H1 (cell line): ENCODE data around the gene GABPB2. TPM values are rescaled to one million over a fixed set of nuclear protein-coding genes. Genes with fewer than 3 reads are reported as not detected.

ENCODE experiments used
- CTCF ChIA-PET: fragments of 300-600 bp; sonication (Branson Sonifier 250); formaldehyde crosslinking; loops from one replicate; lab custom pipeline; 2021; ENCODE audit not compliant: partially characterized antibody; lab: Charles Lee
- POLR2A ChIA-PET: fragments of 300-600 bp; sonication (Branson Sonifier 250); formaldehyde crosslinking; loops from one replicate; lab custom pipeline; 2021; ENCODE audit warnings: inconsistent platforms; ENCODE audit not compliant: partially characterized antibody; lab: Charles Lee
- DNase-seq, 2 experiments: peaks; one replicate each; pipeline versions ENCODE4 v3.0.0 to v3.0.0-alpha.2; 2010 to 2022; ENCODE audit warnings: low spot score in 2 of 2, low read depth in 1 of 2, mixed read lengths in 1 of 2
- FAIRE-seq: peaks from 2 replicates; lab custom pipeline; 2011; peaks lifted over from hg19 to GRCh38; lab: Jason Lieb, UNC
- H2AFZ ChIP-seq: 2 replicates; pipeline ENCODE4 v1.8.1; 2012; ENCODE audit warnings: low read length, inconsistent platforms
- H2AK5ac ChIP-seq: 2 replicates; pipeline ENCODE4 v1.6.1; 2013; ENCODE audit warnings: low read depth, low read length
- H2BK120ac ChIP-seq: replicated peaks from 2 replicates; pipeline ENCODE3; 2013; ENCODE audit warnings: low read depth, low read length, inconsistent platforms
- H2BK12ac ChIP-seq: 2 replicates; pipeline ENCODE4 v1.6.1; 2013; ENCODE audit warnings: low read depth, low read length
- H2BK15ac ChIP-seq: 2 replicates; pipeline ENCODE4 v1.6.1; 2013; ENCODE audit warnings: low read length
- H2BK20ac ChIP-seq: 2 replicates; pipeline ENCODE4 v1.6.1; 2013; ENCODE audit warnings: low read length
- H2BK5ac ChIP-seq: 2 replicates; pipeline ENCODE4 v1.6.1; 2013; ENCODE audit warnings: low read depth, low read length
- H3K14ac ChIP-seq: 2 replicates; pipeline ENCODE4 v1.6.1; 2013; ENCODE audit warnings: inconsistent platforms; ENCODE audit not compliant: insufficient read length
- H3K18ac ChIP-seq: 2 replicates; pipeline ENCODE4 v1.6.1; 2013; ENCODE audit warnings: low read length; ENCODE audit errors: extremely low read depth
- H3K23ac ChIP-seq: 2 replicates; pipeline ENCODE4 v1.6.1; 2013; ENCODE audit warnings: inconsistent platforms; ENCODE audit not compliant: insufficient read length
- H3K23me2 ChIP-seq: 2 replicates; pipeline ENCODE4 v1.6.1; 2013; ENCODE audit warnings: low read depth, low read length
- H3K27ac ChIP-seq: 2 replicates; pipeline ENCODE4 v1.6.1; 2011; ENCODE audit warnings: low read depth, low read length, inconsistent platforms
- H3K27me3 ChIP-seq, 4 experiments: replicated peaks in 1 of 4; 1 replicate in 1 of 4; 2 replicates in 3 of 4; pipeline versions ENCODE4 v1.6.1 to v1.8.1; 2011 to 2013; ENCODE audit warnings: low read length in 3 of 4, mild to moderate bottlenecking in 3 of 4, inconsistent platforms in 2 of 4, mixed read lengths in 2 of 4, moderate library complexity in 1 of 4; ENCODE audit not compliant: control insufficient read depth in 3 of 4, insufficient read depth in 3 of 4; ENCODE audit errors: extremely low read depth in 1 of 4
- H3K36me3 ChIP-seq, 4 experiments: 2 replicates each; pipeline versions ENCODE4 v1.6.1 to v1.8.1; 2011 to 2013; ENCODE audit warnings: mild to moderate bottlenecking in 4 of 4, low read length in 3 of 4, moderate library complexity in 2 of 4, control low read depth in 1 of 4, inconsistent platforms in 1 of 4; ENCODE audit not compliant: insufficient read depth in 4 of 4, control insufficient read depth in 2 of 4
- H3K4ac ChIP-seq: replicated peaks from 2 replicates; pipeline ENCODE3; 2013; ENCODE audit warnings: low read length, low read depth, mixed read lengths, inconsistent platforms; ENCODE audit not compliant: insufficient read length
- H3K4me1 ChIP-seq, 4 experiments: replicated peaks in 1 of 4; 1 replicate in 1 of 4; 2 replicates in 3 of 4; pipeline versions ENCODE4 v1.6.1 to v1.8.1; 2011 to 2013; ENCODE audit warnings: low read length in 3 of 4, inconsistent platforms in 2 of 4, mixed read lengths in 1 of 4; ENCODE audit not compliant: insufficient read depth in 4 of 4, control insufficient read depth in 3 of 4
- H3K4me2 ChIP-seq, 2 experiments: 2 replicates each; pipeline versions ENCODE4 v1.6.1 to v1.8.1; 2011 to 2013; ENCODE audit warnings: low read depth in 2 of 2, low read length in 2 of 2, control low read depth in 1 of 2, inconsistent platforms in 1 of 2, mild to moderate bottlenecking in 1 of 2; ENCODE audit not compliant: insufficient read depth in 1 of 2
- H3K4me3 ChIP-seq, 4 experiments: fragments of 200-600, 300-600 bp in 1 of 4; sonication (generic), shearing (Covaris generic), sonication (Bioruptor Twin) in 1 of 4; 2 replicates each; pipeline versions ENCODE4 v1.5.1 to v1.8.1; 2011 to 2016; ENCODE audit warnings: low read length in 4 of 4, low read depth in 3 of 4, control low read depth in 2 of 4, inconsistent platforms in 2 of 4, mild to moderate bottlenecking in 2 of 4, mixed read lengths in 1 of 4, moderate library complexity in 1 of 4; ENCODE audit not compliant: insufficient read depth in 2 of 4; ENCODE audit errors: extremely low read depth in 1 of 4
- H3K56ac ChIP-seq: replicated peaks from 2 replicates; pipeline ENCODE3; 2013; ENCODE audit warnings: low read depth, mild to moderate bottlenecking, mixed read lengths, low read length, inconsistent platforms; ENCODE audit not compliant: insufficient read length
- H3K79me1 ChIP-seq: 2 replicates; pipeline ENCODE4 v1.6.1; 2013; ENCODE audit warnings: low read depth, low read length, control low read depth
- H3K79me2 ChIP-seq, 2 experiments: 2 replicates each; pipeline versions ENCODE4 v1.6.1 to v1.8.1; 2012 to 2013; ENCODE audit warnings: low read length in 2 of 2, mild to moderate bottlenecking in 2 of 2, inconsistent platforms in 1 of 2; ENCODE audit not compliant: insufficient read depth in 2 of 2, control insufficient read depth in 1 of 2
- H3K9ac ChIP-seq, 4 experiments: replicated peaks in 1 of 4; 1 replicate in 1 of 4; 2 replicates in 3 of 4; pipeline versions ENCODE4 v1.6.1 to v1.8.1; 2011 to 2013; ENCODE audit warnings: low read depth in 3 of 4, low read length in 3 of 4, control low read depth in 2 of 4, mild to moderate bottlenecking in 2 of 4, moderate library complexity in 2 of 4, inconsistent platforms in 1 of 4; ENCODE audit errors: extremely low read depth in 1 of 4
- H3K9me3 ChIP-seq, 2 experiments: 2 replicates each; pipeline versions ENCODE4 v1.6.1 to v1.8.1; 2012 to 2013; ENCODE audit warnings: mild to moderate bottlenecking in 2 of 2, moderate library complexity in 2 of 2, control low read depth in 1 of 2, inconsistent platforms in 1 of 2, low read depth in 1 of 2, low read length in 1 of 2, mixed read lengths in 1 of 2; ENCODE audit not compliant: insufficient read depth in 2 of 2
- H4K20me1 ChIP-seq, 2 experiments: replicated peaks in 1 of 2; 2 replicates each; pipeline versions ENCODE3 to v1.8.1; 2011 to 2013; ENCODE audit warnings: inconsistent platforms in 2 of 2, low read length in 2 of 2, mild to moderate bottlenecking in 1 of 2; ENCODE audit not compliant: insufficient read depth in 2 of 2, control insufficient read depth in 1 of 2
- H4K5ac ChIP-seq: 2 replicates; pipeline ENCODE4 v1.6.1; 2013; ENCODE audit warnings: low read length, low read depth, mixed read lengths, inconsistent platforms; ENCODE audit not compliant: insufficient read length
- H4K8ac ChIP-seq: 2 replicates; pipeline ENCODE4 v1.8.0; 2013; ENCODE audit warnings: mild to moderate bottlenecking, moderate library complexity, low read length, inconsistent platforms; ENCODE audit not compliant: insufficient read depth; ENCODE audit errors: extremely low read depth
- H4K91ac ChIP-seq: replicated peaks from 2 replicates; pipeline ENCODE3; 2013; ENCODE audit warnings: low read length, mixed read lengths, inconsistent platforms; ENCODE audit not compliant: insufficient read length
- BCL11A ChIP-seq, 2 experiments: IDR thresholded peaks; one replicate each; pipeline ENCODE4 v1.6.1; 2011; ENCODE audit warnings: low read depth in 2 of 2, low read length in 2 of 2, mild to moderate bottlenecking in 2 of 2
- BRCA1 ChIP-seq: IDR thresholded peaks from 2 replicates; pipeline ENCODE4 v1.6.1; 2012; ENCODE audit warnings: low read depth, low read length, improper control_type of control experiment
- CBX5 ChIP-seq: fragments of 300-800, 300-1000 bp; sonication (generic); IDR thresholded peaks from 2 replicates; pipeline ENCODE4 v1.7.1; 2016; ENCODE audit warnings: antibody characterized with exemption, low read length, low read depth
- CEBPB ChIP-seq: IDR thresholded peaks from 2 replicates; pipeline ENCODE4 v1.6.1; 2012; ENCODE audit warnings: low read depth, low read length
- CHD2 ChIP-seq: IDR thresholded peaks from 2 replicates; pipeline ENCODE4 v1.6.1; 2012; ENCODE audit warnings: low read length, improper control_type of control experiment
- CTBP2 ChIP-seq: IDR thresholded peaks from 2 replicates; pipeline ENCODE4 v1.7.0; 2011; ENCODE audit warnings: borderline replicate concordance, mild to moderate bottlenecking, moderate library complexity, mixed read lengths, low read length; ENCODE audit not compliant: insufficient read depth, insufficient read length
- EGR1 ChIP-seq: IDR thresholded peaks from 2 replicates; pipeline ENCODE4 v1.6.1; 2011; ENCODE audit warnings: low read depth, low read length, borderline replicate concordance
- JUND ChIP-seq: IDR thresholded peaks from 2 replicates; pipeline ENCODE4 v1.6.1; 2011; ENCODE audit warnings: mild to moderate bottlenecking, improper control_type of control experiment, low read length
- PHF8 ChIP-seq: fragments of 200-600 bp; sonication (generic); conservative IDR thresholded peaks from 2 replicates; pipeline ENCODE4 v1.7.1; 2012; ENCODE audit warnings: low read depth, mild to moderate bottlenecking, inconsistent platforms, low read length, moderate library complexity
- POU5F1 ChIP-seq: IDR thresholded peaks from 2 replicates; pipeline ENCODE4 v1.6.1; 2011; ENCODE audit warnings: low read depth, mild to moderate bottlenecking, low read length, moderate library complexity
- RFX5 ChIP-seq: IDR thresholded peaks from 2 replicates; pipeline ENCODE4 v1.6.1; 2011; ENCODE audit warnings: low read depth, low read length, improper control_type of control experiment, borderline replicate concordance
- SP1 ChIP-seq: IDR thresholded peaks from 2 replicates; pipeline ENCODE4 v1.6.1; 2011; ENCODE audit warnings: low read depth, low read length
- TEAD4 ChIP-seq: IDR thresholded peaks from 2 replicates; pipeline ENCODE4 v1.6.1; 2012; ENCODE audit warnings: low read depth, low read length, inconsistent platforms, mixed read lengths
- WGBS, 2 experiments: shearing (Covaris generic) in 1 of 2; methylation state at CpG; one replicate each; pipeline versions ENCODE4 v1.1.6 to v1.1.7; 2013 to 2015; ENCODE audit warnings: low lambda C conversion rate in 2 of 2, mixed read lengths in 2 of 2, inconsistent platforms in 1 of 2, low coverage in 1 of 2, missing lambda C conversion rate in 1 of 2; ENCODE audit not compliant: insufficient replicate concordance in 2 of 2, insufficient coverage in 1 of 2, insufficient read length in 1 of 2; ENCODE audit errors: extremely low coverage in 1 of 2, missing lambda C conversion rate in 1 of 2; 5-methylcytosine and 5-hydroxymethylcytosine counted together
- polyA plus RNA-seq, 7 experiments: library from polyadenylated mRNA; depleted of rRNA in 3 of 7; stranded (reverse) in 5 of 7; unstranded in 2 of 7; fragments of >200 nt in 5 of 7; fragments of 200-250 nt in 2 of 7; gene quantifications; 1 replicate in 5 of 7; 2 replicates in 1 of 7; 4 replicates in 1 of 7; pipeline versions ENCODE4 v1.2.1 to v1.2.3, GENCODE V29; 2011 to 2013; ENCODE audit warnings: missing spikeins in 2 of 7, mixed read lengths in 2 of 7
- total RNA-seq: library from RNA; stranded (reverse); fragmentation: NEBNext Ultra II Directional; extraction: Animal tissue kit (Norgen Biotek cat#: 25700); gene quantifications from 2 replicates; pipeline ENCODE4 v1.2.1, GENCODE V29; 2021
- TF ChIP-seq, protein P1 (sequence below): IDR thresholded peaks from 2 replicates; pipeline ENCODE4 v1.6.1; 2011; ENCODE audit warnings: low read length, improper control_type of control experiment

GABPB2 gene
- total and polyA plus RNA-seq, 2 of the 8 experiments (the other 6 are each of a cell fraction or from before 2014, with no cell fraction given): 1.8 to 2.4 TPM

DNA sequence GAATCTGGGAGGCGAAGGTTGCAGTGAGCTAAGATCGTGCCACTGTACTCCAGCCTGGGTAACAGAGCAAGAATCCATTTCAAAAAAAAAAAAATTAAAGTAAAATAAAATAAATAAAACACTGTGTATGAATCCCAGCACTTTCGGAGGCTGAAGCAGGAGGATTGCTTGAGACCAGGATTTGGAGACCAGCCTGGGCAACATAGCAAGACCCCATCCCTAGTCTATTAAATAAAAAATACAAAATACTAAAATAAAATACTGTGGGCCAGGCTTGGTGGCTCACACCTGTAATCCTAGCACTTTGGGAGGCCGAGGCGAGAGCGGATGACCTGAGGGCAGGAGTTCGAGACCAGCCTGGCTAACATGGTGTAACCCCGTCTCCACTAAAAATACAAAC is 38.4 kb upstream of the GABPB2 start:
- Histone ChIP-seq H3K23ac (no peak overlapping the region), H4K20me1 (no peaks in the 10 kb centered on the region), H3K79me1 (no peaks in the 10 kb centered on the region), H2AFZ (no peak overlapping the region), H2AK5ac (no peak overlapping the region), H4K5ac (no peak overlapping the region), H3K23me2 (no peaks in the 10 kb centered on the region), H3K27me3 (no peaks in the 10 kb centered on the region), H3K18ac (no peak overlapping the region), H3K4ac (no peak overlapping the region), H4K8ac (no peak overlapping the region), H3K56ac (no peak overlapping the region), H2BK20ac (no peak overlapping the region), H3K14ac (no peak overlapping the region), H4K91ac (no peak overlapping the region), H3K4me2 (no peak overlapping the region)
- no peak for DNase-seq
- CTCF ChIA-PET: interaction anchor here (1.0 to 2.0 kb wide), 5 partner anchors 15 to 68 kb away, joined by 3 to 9 read pairs (median 5); partner anchors contain the start of genes C1orf56, CDC42SE1, MINDY1 and MLLT11
- no peak for FAIRE-seq
- TF ChIP-seq JUND: no peak
- no peak for TF ChIP-seq CEBPB
- TF ChIP-seq TEAD4: no peak
- TF ChIP-seq, protein P1, sequence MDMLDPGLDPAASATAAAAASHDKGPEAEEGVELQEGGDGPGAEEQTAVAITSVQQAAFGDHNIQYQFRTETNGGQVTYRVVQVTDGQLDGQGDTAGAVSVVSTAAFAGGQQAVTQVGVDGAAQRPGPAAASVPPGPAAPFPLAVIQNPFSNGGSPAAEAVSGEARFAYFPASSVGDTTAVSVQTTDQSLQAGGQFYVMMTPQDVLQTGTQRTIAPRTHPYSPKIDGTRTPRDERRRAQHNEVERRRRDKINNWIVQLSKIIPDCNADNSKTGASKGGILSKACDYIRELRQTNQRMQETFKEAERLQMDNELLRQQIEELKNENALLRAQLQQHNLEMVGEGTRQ: no peak
- no peak for TF ChIP-seq PHF8
- TF ChIP-seq SP1: no peak
- no peak for TF ChIP-seq CTBP2
- TF ChIP-seq POU5F1: no peak
- no peak for TF ChIP-seq RFX5
- TF ChIP-seq CBX5: no peak
- no peak for TF ChIP-seq CHD2
- no peak for TF ChIP-seq BRCA1
- TF ChIP-seq EGR1: no peak
- no peak for TF ChIP-seq BCL11A (IDR thresholded peaks at IDR 0.05; ENCODE audit: low read depth in 2 of 2, low read length in 2 of 2)
- TF ChIP-seq, all 59 proteins: peak for 0
- H2BK5ac ChIP-seq: no peak overlapping the region
- H3K79me2 ChIP-seq: no peaks in the 10 kb centered on the region
- no peaks in the 10 kb centered on the region for H3K9me3 ChIP-seq
- no peak overlapping the region for H3K4me3 ChIP-seq
- WGBS, 2 experiments: 97% methylated on average over 8 of the region's 8 CpGs; no CpG with 5 or more reads in 1 of the 2 experiments
- POLR2A ChIA-PET: interaction anchor here (1.3 to 1.7 kb wide), 4 partner anchors 13 to 20 kb away, joined by 3 to 11 read pairs (median 4); partner anchors contain the start of gene C1orf56
- no peak overlapping the region for H2BK15ac ChIP-seq
- H2BK12ac ChIP-seq: no peak overlapping the region
- peaks cover 0 to 3% (median 0%) of the 10 kb centered on the region in 4 experiments; a peak in 3 of 7 replicates for H3K4me1 ChIP-seq
- no peak overlapping the region for H3K9ac ChIP-seq
- H2BK120ac ChIP-seq: no peak overlapping the region
- H3K27ac ChIP-seq: no peak overlapping the region
- peaks cover 2 to 27% (median 20%) of the 10 kb centered on the region in 4 experiments; a peak in 7 of 8 replicates for H3K36me3 ChIP-seq
